ENCODE measurements around the gene CAPN3. TPM values are rescaled to one million over a fixed set of nuclear protein-coding genes. Genes with fewer than 3 reads are reported as not detected.

CAPN3 gene
- total and polyA plus RNA-seq, 2 donors from 2014 or later = 12.9 to 39.7 TPM

DNA sequence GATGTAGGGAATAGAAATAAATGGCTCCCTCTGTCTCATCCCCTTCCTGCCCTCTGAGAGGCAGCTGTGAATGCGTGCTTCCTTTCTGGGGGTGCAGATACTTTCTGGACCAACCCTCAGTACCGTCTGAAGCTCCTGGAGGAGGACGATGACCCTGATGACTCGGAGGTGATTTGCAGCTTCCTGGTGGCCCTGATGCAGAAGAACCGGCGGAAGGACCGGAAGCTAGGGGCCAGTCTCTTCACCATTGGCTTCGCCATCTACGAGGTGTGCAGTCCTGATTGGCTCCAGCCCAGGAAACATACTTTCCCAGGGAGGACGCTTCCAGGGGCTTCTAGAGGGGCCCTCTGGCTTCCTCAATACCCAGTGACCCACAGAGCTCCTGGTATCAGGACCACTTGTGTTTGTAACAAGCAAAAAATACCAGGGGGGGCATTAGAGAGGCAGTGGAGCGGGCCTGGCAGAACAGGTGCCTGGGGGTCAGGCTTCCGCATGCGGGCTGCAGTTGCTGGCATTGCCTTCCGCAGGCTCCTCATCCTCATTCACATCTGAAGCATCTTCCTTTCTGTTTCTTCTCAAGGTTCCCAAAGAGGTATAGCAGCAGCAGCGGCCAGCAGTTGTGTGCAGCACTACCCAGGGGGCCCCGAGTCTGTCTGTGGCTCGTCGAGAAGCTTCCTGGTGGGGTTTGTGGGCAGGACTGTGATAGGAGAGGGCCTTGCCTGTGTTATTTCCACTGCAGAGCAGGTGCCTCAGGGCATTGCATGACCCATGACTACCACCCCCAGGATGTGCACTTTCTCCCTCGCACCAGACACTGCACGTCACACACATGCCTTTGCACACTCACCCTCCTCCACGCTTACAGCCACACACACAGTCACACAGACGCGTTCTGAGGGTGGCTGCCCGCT, 42.5 kb downstream of the CAPN3 start:
- Histone ChIP-seq H3K27ac (ENCODE audit: low read depth in 2 of 2, low read length in 2 of 2) (no peak overlapping the region), H3K36me3 (ENCODE audit: control insufficient read depth in 2 of 3, insufficient read depth in 3 of 3, low read length in 3 of 3) (peaks cover 0 to 14% (median 13%) of the 10 kb centered on the region in 3 donors), H3K4me3 (ENCODE audit: low read length in 3 of 3) (no peak overlapping the region), H3K4me1 (ENCODE audit: control insufficient read depth in 2 of 3, insufficient read depth in 2 of 3, low read depth in 1 of 3, low read length in 3 of 3) (peaks cover 0 to 4% (median 3%) of the 10 kb centered on the region in 3 donors), H3K9me3 (ENCODE audit: control insufficient read depth in 2 of 3, insufficient read depth in 1 of 3, low read length in 3 of 3) (no peaks in the 10 kb centered on the region), H3K27me3 (ENCODE audit: control insufficient read depth, insufficient read depth, low read length) (no peaks in the 10 kb centered on the region), H3K9ac (ENCODE audit: low read length in 3 of 3) (no peak overlapping the region)
- FAIRE-seq = no peak
- TF ChIP-seq, protein P1, sequence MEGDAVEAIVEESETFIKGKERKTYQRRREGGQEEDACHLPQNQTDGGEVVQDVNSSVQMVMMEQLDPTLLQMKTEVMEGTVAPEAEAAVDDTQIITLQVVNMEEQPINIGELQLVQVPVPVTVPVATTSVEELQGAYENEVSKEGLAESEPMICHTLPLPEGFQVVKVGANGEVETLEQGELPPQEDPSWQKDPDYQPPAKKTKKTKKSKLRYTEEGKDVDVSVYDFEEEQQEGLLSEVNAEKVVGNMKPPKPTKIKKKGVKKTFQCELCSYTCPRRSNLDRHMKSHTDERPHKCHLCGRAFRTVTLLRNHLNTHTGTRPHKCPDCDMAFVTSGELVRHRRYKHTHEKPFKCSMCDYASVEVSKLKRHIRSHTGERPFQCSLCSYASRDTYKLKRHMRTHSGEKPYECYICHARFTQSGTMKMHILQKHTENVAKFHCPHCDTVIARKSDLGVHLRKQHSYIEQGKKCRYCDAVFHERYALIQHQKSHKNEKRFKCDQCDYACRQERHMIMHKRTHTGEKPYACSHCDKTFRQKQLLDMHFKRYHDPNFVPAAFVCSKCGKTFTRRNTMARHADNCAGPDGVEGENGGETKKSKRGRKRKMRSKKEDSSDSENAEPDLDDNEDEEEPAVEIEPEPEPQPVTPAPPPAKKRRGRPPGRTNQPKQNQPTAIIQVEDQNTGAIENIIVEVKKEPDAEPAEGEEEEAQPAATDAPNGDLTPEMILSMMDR (IDR thresholded peaks at IDR 0.05; ENCODE audit: borderline replicate concordance, extremely low read depth, insufficient read depth) = no peak
- intact Hi-C loops (cut with DNase I) = no loop called here
- DNase-seq = no peak

DNA sequence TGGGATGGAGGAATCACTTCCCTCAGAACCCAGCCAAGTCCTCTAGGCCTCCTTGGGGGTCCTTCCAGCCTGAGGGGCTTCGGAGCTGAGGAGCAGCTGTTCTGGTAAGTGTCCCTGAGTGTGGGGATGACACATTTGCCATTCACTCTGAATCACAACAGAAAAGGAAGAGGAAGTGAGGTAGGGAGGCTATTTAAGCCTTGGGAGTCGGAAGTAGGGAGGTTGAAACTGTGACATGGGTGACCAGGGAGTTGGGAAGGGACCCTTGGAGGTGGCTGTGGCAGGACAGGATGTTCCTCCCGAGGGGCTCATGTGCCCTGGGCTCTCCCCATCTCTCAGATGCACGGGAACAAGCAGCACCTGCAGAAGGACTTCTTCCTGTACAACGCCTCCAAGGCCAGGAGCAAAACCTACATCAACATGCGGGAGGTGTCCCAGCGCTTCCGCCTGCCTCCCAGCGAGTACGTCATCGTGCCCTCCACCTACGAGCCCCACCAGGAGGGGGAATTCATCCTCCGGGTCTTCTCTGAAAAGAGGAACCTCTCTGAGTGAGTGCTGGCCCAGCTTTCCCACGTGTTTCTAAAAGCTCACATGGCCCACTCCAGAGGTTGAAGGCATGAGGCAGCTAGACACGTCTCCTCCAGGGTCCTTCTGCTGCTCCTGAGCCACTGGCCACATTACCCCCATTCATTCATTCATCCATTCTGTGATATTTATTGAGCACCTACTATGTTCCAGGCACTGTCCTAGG, 43.3 kb downstream of the CAPN3 start:
- Histone ChIP-seq H3K9ac (ENCODE audit: low read length in 3 of 3) (no peak overlapping the region), H3K4me3 (ENCODE audit: low read length in 3 of 3) (no peak overlapping the region), H3K36me3 (ENCODE audit: control insufficient read depth in 2 of 3, insufficient read depth in 3 of 3, low read length in 3 of 3) (peaks cover 0 to 13% (median 11%) of the 10 kb centered on the region in 3 donors), H3K27me3 (ENCODE audit: control insufficient read depth, insufficient read depth, low read length) (no peaks in the 10 kb centered on the region), H3K4me1 (ENCODE audit: control insufficient read depth in 2 of 3, insufficient read depth in 2 of 3, low read depth in 1 of 3, low read length in 3 of 3) (peaks cover 0 to 4% (median 3%) of the 10 kb centered on the region in 3 donors), H3K9me3 (ENCODE audit: control insufficient read depth in 2 of 3, insufficient read depth in 1 of 3, low read length in 3 of 3) (no peaks in the 10 kb centered on the region), H3K27ac (ENCODE audit: low read depth in 2 of 2, low read length in 2 of 2) (no peak overlapping the region)
- TF ChIP-seq, protein P1 (IDR thresholded peaks at IDR 0.05; ENCODE audit: borderline replicate concordance, extremely low read depth, insufficient read depth) = no peak
- FAIRE-seq = no peak
- intact Hi-C loops (cut with DNase I) = no loop called here
- no peak for DNase-seq

GRCh38 chr15:42403389-42403788, 44.1 kb downstream of the CAPN3 start:
- Histone ChIP-seq H3K27me3 (ENCODE audit: control insufficient read depth, insufficient read depth, low read length) (no peaks in the 10 kb centered on the region), H3K9ac (ENCODE audit: low read length in 3 of 3) (no peak overlapping the region), H3K4me1 (ENCODE audit: control insufficient read depth in 2 of 3, insufficient read depth in 2 of 3, low read depth in 1 of 3, low read length in 3 of 3) (peaks cover 0 to 4% (median 3%) of the 10 kb centered on the region in 3 donors), H3K9me3 (ENCODE audit: control insufficient read depth in 2 of 3, insufficient read depth in 1 of 3, low read length in 3 of 3) (no peaks in the 10 kb centered on the region), H3K4me3 (ENCODE audit: low read length in 3 of 3) (no peak overlapping the region), H3K27ac (ENCODE audit: low read depth in 2 of 2, low read length in 2 of 2) (peak overlapping the region in 1 of 2 donors; percentile 66), H3K36me3 (ENCODE audit: control insufficient read depth in 2 of 3, insufficient read depth in 3 of 3, low read length in 3 of 3) (peaks cover 0 to 13% (median 11%) of the 10 kb centered on the region in 3 donors)
- TF ChIP-seq, protein P1 (IDR thresholded peaks at IDR 0.05; ENCODE audit: borderline replicate concordance, extremely low read depth, insufficient read depth) = no peak
- FAIRE-seq (no peak), DNase-seq (no peak)
- intact Hi-C loops (cut with DNase I) = no loop called here

Measured in kidney (tissue), 14 donors.